Fibroblast of the aortic adventitia (primary cell): ENCODE results near the gene RUNX1. TPM values are rescaled to one million over a fixed set of nuclear protein-coding genes. Genes with fewer than 3 reads are reported as not detected.

ENCODE experiments used
- DNase-seq: peaks from one replicate; pipeline ENCODE4 v3.0.0-alpha.2; 2010; ENCODE audit warnings: low read depth
- H3K4me3 ChIP-seq: 2 replicates; pipeline ENCODE4 v1.5.1; 2011; ENCODE audit warnings: low read depth, mild to moderate bottlenecking, control low read depth, low read length, moderate library complexity
- total RNA-seq: library from RNA; depleted of rRNA; stranded (reverse); fragments of >200 nt; gene quantifications from 2 replicates; pipeline ENCODE4 v1.2.3, GENCODE V29; 2012; ENCODE audit warnings: low replicate concordance
- TF ChIP-seq, protein P1 (sequence below): IDR thresholded peaks from 2 replicates; pipeline ENCODE4 v1.5.1; 2011; ENCODE audit warnings: mild to moderate bottlenecking, low read length, control low read depth, inconsistent platforms; ENCODE audit not compliant: insufficient read depth

Gene RUNX1
- total RNA-seq, 1 donor = 28.0 TPM

DNA sequence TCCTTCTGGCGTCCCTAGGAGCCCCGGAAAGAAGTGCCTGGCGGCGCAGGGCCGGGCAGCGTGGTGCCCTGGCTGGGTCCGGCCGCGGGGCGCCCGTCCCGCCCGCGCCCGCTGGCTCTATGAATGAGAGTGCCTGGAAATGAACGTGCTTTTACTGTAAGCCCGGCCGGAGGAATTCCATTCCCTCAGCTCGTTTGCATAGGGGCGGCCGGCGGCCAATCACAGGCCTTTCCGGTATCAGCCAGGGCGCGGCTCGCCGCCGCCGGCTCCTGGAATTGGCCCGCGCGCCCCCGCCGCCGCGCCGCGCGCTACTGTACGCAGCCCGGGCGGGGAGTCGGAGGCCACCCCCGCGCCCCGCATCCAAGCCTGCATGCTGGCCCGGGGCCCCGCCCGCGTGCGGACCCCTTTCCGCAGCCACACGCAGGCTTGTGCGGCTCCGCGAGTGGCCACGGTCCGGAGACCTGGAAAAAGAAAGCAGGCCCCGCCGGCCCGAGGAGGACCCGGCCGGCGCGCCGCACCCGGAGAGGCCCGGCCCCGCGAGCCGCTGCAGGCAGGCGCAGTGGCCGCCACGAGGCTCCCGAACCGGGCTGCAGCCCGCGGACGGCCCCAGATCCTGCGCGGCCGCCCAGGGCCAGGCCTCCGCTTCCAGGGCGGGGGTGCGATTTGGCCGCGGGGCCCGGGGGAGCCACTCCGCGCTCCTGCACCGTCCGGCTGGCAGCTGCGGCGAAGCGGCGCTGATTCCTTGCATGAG is 160.4 kb downstream of the RUNX1 start:
- TF ChIP-seq, protein P1, sequence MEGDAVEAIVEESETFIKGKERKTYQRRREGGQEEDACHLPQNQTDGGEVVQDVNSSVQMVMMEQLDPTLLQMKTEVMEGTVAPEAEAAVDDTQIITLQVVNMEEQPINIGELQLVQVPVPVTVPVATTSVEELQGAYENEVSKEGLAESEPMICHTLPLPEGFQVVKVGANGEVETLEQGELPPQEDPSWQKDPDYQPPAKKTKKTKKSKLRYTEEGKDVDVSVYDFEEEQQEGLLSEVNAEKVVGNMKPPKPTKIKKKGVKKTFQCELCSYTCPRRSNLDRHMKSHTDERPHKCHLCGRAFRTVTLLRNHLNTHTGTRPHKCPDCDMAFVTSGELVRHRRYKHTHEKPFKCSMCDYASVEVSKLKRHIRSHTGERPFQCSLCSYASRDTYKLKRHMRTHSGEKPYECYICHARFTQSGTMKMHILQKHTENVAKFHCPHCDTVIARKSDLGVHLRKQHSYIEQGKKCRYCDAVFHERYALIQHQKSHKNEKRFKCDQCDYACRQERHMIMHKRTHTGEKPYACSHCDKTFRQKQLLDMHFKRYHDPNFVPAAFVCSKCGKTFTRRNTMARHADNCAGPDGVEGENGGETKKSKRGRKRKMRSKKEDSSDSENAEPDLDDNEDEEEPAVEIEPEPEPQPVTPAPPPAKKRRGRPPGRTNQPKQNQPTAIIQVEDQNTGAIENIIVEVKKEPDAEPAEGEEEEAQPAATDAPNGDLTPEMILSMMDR = no peak
- DNase-seq = peak; percentile 96
- peak overlapping the region; percentile 88 for H3K4me3 ChIP-seq

DNA sequence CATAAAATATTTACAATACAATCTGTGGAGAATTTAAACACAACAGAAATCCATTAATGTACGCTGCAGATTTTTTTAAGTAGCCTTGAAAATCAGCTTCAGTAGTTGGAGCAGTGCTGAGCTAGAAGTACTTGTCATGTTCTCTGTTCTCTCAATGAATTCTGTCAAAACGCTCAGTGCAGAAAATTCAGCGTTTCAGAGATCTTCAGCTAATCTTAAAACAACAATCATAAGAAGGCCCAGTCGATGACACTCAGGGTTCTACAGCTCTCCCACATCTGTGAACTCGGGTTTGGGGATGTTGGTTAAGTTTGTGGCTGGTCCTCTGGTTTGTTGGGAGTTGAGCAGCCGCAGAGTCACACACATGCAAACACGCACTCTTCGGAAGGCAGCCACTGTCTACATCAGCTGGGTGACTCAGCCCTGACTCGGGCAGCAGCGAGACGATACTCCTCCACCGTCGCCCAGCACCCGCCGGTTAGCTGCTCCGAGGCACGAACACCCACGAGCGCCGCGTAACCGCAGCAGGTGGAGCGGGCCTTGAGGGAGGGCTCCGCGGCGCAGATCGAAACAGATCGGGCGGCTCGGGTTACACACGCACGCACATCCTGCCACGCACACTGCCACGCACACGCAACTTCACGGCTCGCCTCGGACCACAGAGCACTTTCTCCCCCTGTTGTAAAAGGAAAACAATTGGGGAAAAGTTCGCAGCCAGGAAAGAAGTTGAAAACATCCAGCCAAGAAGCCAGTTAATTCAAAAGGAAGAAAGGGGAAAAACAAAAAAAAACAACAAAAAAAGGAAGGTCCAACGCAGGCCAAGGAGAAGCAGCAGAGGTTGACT is 161.2 kb downstream of the RUNX1 start:
- peak overlapping the region; percentile 88 for H3K4me3 ChIP-seq
- TF ChIP-seq, protein P1 = no peak
- DNase-seq = peak; percentile 94

DNA sequence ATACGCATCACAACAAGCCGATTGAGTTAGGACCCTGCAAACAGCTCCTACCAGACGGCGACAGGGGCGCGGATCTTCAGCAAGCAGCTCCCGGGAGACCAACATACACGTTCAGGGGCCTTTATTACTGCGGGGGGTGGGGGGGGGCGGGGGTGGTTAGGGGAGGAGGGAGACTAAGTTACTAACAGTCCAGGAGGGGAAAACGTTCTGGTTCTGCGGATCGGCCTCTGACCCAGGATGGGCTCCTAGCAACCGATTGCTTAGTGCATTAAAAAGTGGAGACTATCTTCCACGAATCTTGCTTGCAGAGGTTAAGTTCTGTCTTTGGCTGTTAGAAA is 162.0 kb downstream of the RUNX1 start:
- H3K4me3 ChIP-seq = peak overlapping the region; percentile 88
- TF ChIP-seq, protein P1 = no peak
- DNase-seq = no peak

DNA sequence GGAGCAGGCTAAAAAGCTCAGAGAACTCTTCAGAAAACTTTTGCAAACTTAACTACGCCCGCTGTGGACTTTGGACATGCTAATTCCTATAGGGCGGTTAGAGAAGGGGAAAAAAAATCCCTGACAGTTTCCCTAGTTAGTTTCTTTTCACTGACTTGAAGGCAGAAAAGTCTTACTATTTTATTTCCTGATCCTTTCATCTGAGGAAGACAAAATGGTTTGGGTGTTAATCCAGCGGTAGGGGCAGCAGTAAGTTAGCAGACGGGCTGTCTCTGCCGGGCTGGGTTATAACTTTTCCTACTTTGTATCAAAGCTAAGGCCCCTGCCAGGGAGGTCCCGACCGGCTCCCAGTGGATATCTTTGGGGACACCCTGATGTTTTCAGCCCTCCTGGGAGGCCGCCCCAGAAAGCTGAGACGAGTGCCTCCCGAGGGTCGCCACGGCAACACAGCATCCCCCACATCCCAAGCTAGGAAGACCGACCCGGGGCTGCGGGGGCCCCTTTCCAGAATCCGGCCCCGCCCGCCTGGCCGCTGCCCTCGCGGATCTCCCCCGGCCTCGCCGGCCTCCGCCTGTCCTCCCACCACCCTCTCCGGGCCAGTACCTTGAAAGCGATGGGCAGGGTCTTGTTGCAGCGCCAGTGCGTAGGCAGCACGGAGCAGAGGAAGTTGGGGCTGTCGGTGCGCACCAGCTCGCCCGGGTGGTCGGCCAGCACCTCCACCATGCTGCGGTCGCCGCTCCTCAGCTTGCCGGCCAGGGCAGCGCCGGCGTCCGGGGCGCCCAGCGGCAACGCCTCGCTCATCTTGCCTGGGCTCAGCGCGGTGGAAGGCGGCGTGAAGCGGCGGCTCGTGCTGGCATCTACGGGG is 162.6 kb downstream of the RUNX1 start:
- TF ChIP-seq, protein P1 = peak; percentile 2
- peak overlapping the region; percentile 88 for H3K4me3 ChIP-seq
- no peak for DNase-seq

DNA sequence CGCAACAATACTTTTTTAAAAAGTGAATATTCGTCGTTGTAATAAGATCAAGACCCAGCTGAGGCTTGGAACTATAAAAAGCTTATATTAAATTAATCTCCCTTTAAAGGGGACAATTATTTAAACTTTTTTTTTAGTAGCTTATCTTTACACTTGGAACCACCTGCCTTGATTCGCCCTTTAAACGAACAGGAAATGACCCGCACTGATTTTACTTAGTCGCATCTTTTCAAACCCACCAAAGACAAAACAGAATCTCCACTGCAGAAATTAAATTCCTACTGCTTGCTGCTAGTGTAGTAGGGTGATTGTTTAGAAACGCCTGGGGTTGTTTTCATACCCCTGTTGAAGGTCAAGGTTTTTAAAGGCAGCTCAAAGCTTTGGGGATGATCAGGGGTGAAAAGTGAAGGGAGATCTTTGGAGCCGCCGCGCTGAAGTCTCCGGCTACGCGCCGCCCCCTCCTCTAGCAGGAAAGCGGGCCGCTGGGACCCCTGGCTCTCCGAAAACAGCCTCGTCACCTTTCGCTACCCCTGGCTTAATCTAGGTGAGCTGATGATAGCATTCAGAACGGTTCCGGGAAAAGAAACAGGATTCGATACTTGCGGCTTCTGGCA is 163.4 kb downstream of the RUNX1 start:
- H3K4me3 ChIP-seq = peak overlapping the region; percentile 88
- TF ChIP-seq, protein P1 = no peak

DNA sequence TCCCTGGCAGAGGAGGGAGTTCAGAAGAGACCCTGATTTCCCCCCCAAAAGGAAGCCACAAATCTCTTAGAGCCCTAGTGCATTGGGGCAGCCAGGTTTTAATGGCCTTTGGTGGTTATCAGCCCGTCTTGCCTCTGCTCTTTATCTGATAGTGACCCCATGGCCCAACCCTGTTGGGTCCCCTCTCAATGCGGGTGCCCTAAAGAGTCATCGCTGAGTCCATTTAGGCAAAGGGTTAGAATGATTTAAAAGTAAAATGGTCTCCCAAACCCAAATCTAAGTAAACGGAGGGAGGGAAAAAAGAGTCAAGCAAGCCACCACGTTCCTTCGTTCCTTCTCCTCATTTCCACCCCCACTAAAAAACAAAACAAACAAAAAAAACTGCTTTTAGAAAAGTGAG is 164.0 kb downstream of the RUNX1 start:
- H3K4me3 ChIP-seq = peak overlapping the region; percentile 88
- TF ChIP-seq, protein P1 = no peak
- no peak for DNase-seq

More for the DNA sequence above, 163.4 kb downstream of the RUNX1 start:
- no peak for DNase-seq
